GM12878 (cell line): ENCODE results near the gene TROAP. TPM values are rescaled to one million over a fixed set of nuclear protein-coding genes. Genes with fewer than 3 reads are reported as not detected.

ENCODE experiments used
- BRCA1 ChIP-seq: IDR thresholded peaks from 2 replicates; pipeline ENCODE4 v1.6.1; 2011; ENCODE audit warnings: low read depth, low read length, improper control_type of control experiment
- CBX3 ChIP-seq: fragments of 200-600 bp; sonication (generic); IDR thresholded peaks from 2 replicates; pipeline ENCODE4 v1.6.1; 2016; ENCODE audit warnings: low read depth, borderline replicate concordance
- CEBPB ChIP-seq, 2 experiments: fragments of 150-350 bp in 1 of 2; IDR thresholded peaks; 2 replicates each; pipeline ENCODE4 v1.6.1; 2012 to 2014; ENCODE audit warnings: low read depth in 2 of 2, low read length in 2 of 2, borderline replicate concordance in 1 of 2, inconsistent platforms in 1 of 2
- CHD2 ChIP-seq: IDR thresholded peaks from 2 replicates; pipeline ENCODE4 v1.6.1; 2011; ENCODE audit warnings: low read depth, low read length, improper control_type of control experiment, borderline replicate concordance
- DPF2 ChIP-seq: fragments of 450-650 bp; IDR thresholded peaks from 2 replicates; pipeline ENCODE4 v1.6.1; 2017; ENCODE audit warnings: mild to moderate bottlenecking
- E4F1 ChIP-seq: fragments of 450-650 bp; IDR thresholded peaks from 2 replicates; pipeline ENCODE4 v1.6.1; 2018; ENCODE audit warnings: borderline replicate concordance, mild to moderate bottlenecking; ENCODE audit not compliant: partially characterized antibody
- EED ChIP-seq: sonication (generic); IDR thresholded peaks from 2 replicates; pipeline ENCODE4 v1.6.1; 2016; ENCODE audit warnings: antibody characterized with exemption, low read depth
- ESRRA ChIP-seq: IDR thresholded peaks from 2 replicates; pipeline ENCODE4 v1.6.1; 2012; ENCODE audit warnings: mild to moderate bottlenecking, low read length, improper control_type of control experiment
- FOS ChIP-seq: IDR thresholded peaks from 3 replicates; pipeline ENCODE4 v1.6.1; 2011; ENCODE audit warnings: borderline replicate concordance; ENCODE audit not compliant: insufficient read length; ENCODE audit errors: extremely low read depth
- IKZF2 ChIP-seq, 2 experiments: fragments of 450-650 bp; IDR thresholded peaks; 2 replicates each; pipeline ENCODE4 v1.6.1; 2017; ENCODE audit warnings: mild to moderate bottlenecking in 2 of 2, moderate library complexity in 2 of 2
- IRF4 ChIP-seq: IDR thresholded peaks from 2 replicates; pipeline ENCODE4 v1.6.1; 2011; ENCODE audit warnings: low read depth, low read length
- LARP7 ChIP-seq: fragments of 450-650 bp; IDR thresholded peaks from 2 replicates; pipeline ENCODE4 v1.6.1; 2017; ENCODE audit warnings: mild to moderate bottlenecking
- MTA2 ChIP-seq: fragments of 450-650 bp; IDR thresholded peaks from 2 replicates; pipeline ENCODE4 v1.6.1; 2016; ENCODE audit warnings: low read depth, mild to moderate bottlenecking, moderate library complexity
- NFIC ChIP-seq: IDR thresholded peaks from 2 replicates; pipeline ENCODE4 v1.6.1; 2012; ENCODE audit warnings: low read depth, mild to moderate bottlenecking, inconsistent platforms, low read length, moderate library complexity
- NR2F1 ChIP-seq: fragments of 450-650 bp; conservative IDR thresholded peaks from 2 replicates; pipeline ENCODE4 v1.6.1; 2017; ENCODE audit warnings: mild to moderate bottlenecking
- NRF1 ChIP-seq: conservative IDR thresholded peaks from 2 replicates; pipeline ENCODE4 v1.6.1; 2011; ENCODE audit warnings: mild to moderate bottlenecking, low read depth, low read length, improper control_type of control experiment
- RB1 ChIP-seq: fragments of 450-650 bp; formaldehyde crosslinking; IDR thresholded peaks from 2 replicates; pipeline ENCODE4 v1.6.1; 2017; ENCODE audit warnings: mild to moderate bottlenecking, borderline replicate concordance
- RCOR1 ChIP-seq: conservative IDR thresholded peaks from 2 replicates; pipeline ENCODE4 v1.6.1; 2012; ENCODE audit warnings: low read depth, low read length, improper control_type of control experiment
- SREBF1 ChIP-seq: IDR thresholded peaks from 2 replicates; pipeline ENCODE4 v1.6.1; 2012; ENCODE audit warnings: mild to moderate bottlenecking, low read length
- TCF12 ChIP-seq: IDR thresholded peaks from 2 replicates; pipeline ENCODE4 v1.6.1; 2011; ENCODE audit warnings: low read depth, mild to moderate bottlenecking, low read length
- TCF3 ChIP-seq: IDR thresholded peaks from 2 replicates; pipeline ENCODE4 v1.6.1; 2012; ENCODE audit warnings: low read depth, mild to moderate bottlenecking, low read length, borderline replicate concordance; ENCODE audit not compliant: insufficient read depth
- ZNF207 ChIP-seq: fragments of 450-650 bp; IDR thresholded peaks from 2 replicates; pipeline ENCODE4 v1.6.1; 2014; ENCODE audit warnings: antibody characterized with exemption, mild to moderate bottlenecking, borderline replicate concordance
- polyA plus RNA-seq, 11 experiments: library from polyadenylated mRNA; depleted of rRNA in 4 of 11; unstranded in 6 of 11; stranded (reverse) in 5 of 11; fragments of >200 nt; fragmentation: Nextera tagmentation in 4 of 11; fragmentation: Illumina TruSeq in 1 of 11; extraction: Ambion mirVana in 4 of 11; extraction: Trizol in 1 of 11; gene quantifications; 1 replicate in 1 of 11; 2 replicates in 10 of 11; pipeline versions ENCODE4 v1.2.1 to v1.2.3, GENCODE V29; 2011 to 2016; ENCODE audit warnings: inconsistent platforms in 2 of 11, missing spikeins in 2 of 11, low read depth in 1 of 11
- total RNA-seq, 4 experiments: library from RNA; depleted of rRNA in 3 of 4; stranded (reverse); fragments of >200 nt in 3 of 4; fragmentation: Illumina TruSeq in 1 of 4; extraction: Trizol in 1 of 4; gene quantifications; 2 replicates each; pipeline versions ENCODE4 v1.2.1 to v1.2.3, GENCODE V29; 2013 to 2021
- TF ChIP-seq, protein P1 (sequence below): IDR thresholded peaks from 2 replicates; pipeline ENCODE4 v1.6.1; 2011; ENCODE audit warnings: borderline replicate concordance, low read depth, mild to moderate bottlenecking, moderate library complexity, mixed read lengths, low read length; ENCODE audit not compliant: insufficient read depth; ENCODE audit errors: extremely low read length
- TF ChIP-seq, protein P2 (sequence below): IDR thresholded peaks from 2 replicates; pipeline ENCODE4 v1.6.1; 2012; ENCODE audit warnings: low read length, inconsistent platforms
- TF ChIP-seq, protein P3 (sequence below): IDR thresholded peaks from 2 replicates; pipeline ENCODE4 v1.6.1; 2011; ENCODE audit warnings: borderline replicate concordance, low read depth, mild to moderate bottlenecking, moderate library complexity, low read length; ENCODE audit not compliant: insufficient read depth, poor library complexity, severe bottlenecking

TROAP gene
- total and polyA plus RNA-seq, 10 of the 15 experiments (the other 5 are each of a cell fraction or from before 2014, with no cell fraction given), result 26.8 to 93.7 (median 52.6) TPM

- TF ChIP-seq, protein P1, sequence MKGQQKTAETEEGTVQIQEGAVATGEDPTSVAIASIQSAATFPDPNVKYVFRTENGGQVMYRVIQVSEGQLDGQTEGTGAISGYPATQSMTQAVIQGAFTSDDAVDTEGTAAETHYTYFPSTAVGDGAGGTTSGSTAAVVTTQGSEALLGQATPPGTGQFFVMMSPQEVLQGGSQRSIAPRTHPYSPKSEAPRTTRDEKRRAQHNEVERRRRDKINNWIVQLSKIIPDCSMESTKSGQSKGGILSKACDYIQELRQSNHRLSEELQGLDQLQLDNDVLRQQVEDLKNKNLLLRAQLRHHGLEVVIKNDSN, result no peak
- TF ChIP-seq DPF2 (no peak), FOS (peak; percentile 54), NFIC (no peak), CHD2 (peak; percentile 98), RB1 (no peak), ESRRA (no peak), MTA2 (no peak), BRCA1 (peak; percentile 71), IKZF2 (IDR thresholded peaks at IDR 0.05) (no peak), NR2F1 (no peak), NRF1 (no peak), E4F1 (peak; percentile 46), CBX3 (no peak), LARP7 (no peak), EED (no peak), TCF3 (no peak), IRF4 (no peak), RCOR1 (0 out of 2 replicates have a peak, but pooled peaks have one; percentile 87), CEBPB (IDR thresholded peaks at IDR 0.05; ENCODE audit: borderline replicate concordance in 1 of 2, low read depth in 2 of 2, low read length in 2 of 2) (no peak), ZNF207 (no peak), TCF12 (0 out of 2 replicates have a peak, but pooled peaks have one; percentile 14), SREBF1 (no peak)
- TF ChIP-seq, protein P2, sequence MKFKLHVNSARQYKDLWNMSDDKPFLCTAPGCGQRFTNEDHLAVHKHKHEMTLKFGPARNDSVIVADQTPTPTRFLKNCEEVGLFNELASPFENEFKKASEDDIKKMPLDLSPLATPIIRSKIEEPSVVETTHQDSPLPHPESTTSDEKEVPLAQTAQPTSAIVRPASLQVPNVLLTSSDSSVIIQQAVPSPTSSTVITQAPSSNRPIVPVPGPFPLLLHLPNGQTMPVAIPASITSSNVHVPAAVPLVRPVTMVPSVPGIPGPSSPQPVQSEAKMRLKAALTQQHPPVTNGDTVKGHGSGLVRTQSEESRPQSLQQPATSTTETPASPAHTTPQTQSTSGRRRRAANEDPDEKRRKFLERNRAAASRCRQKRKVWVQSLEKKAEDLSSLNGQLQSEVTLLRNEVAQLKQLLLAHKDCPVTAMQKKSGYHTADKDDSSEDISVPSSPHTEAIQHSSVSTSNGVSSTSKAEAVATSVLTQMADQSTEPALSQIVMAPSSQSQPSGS, result no peak
- TF ChIP-seq, protein P3, sequence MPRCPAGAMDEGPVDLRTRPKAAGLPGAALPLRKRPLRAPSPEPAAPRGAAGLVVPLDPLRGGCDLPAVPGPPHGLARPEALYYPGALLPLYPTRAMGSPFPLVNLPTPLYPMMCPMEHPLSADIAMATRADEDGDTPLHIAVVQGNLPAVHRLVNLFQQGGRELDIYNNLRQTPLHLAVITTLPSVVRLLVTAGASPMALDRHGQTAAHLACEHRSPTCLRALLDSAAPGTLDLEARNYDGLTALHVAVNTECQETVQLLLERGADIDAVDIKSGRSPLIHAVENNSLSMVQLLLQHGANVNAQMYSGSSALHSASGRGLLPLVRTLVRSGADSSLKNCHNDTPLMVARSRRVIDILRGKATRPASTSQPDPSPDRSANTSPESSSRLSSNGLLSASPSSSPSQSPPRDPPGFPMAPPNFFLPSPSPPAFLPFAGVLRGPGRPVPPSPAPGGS, result no peak
Measured at GRCh38 chr12:49322708-49323523, at the start of gene TROAP (continued).
